ENCODE measurements around the gene MTERF1. TPM values are rescaled to one million over a fixed set of nuclear protein-coding genes. Genes with fewer than 3 reads are reported as not detected.

The MTERF1 gene
- 18.6 and 19.5 TPM in 2 replicates for total RNA-seq
- long read RNA-seq, transcript MTERF1-204 (2 exons, 720 nt): minor isoform, 14 of 138 reads
- long read RNA-seq, transcript MTERF1-205 (3 exons, 554 nt): minor isoform, 8 of 138 reads
- long read RNA-seq, transcript MTERF1-201 (3 exons, 1,997 nt): major isoform, 88 of 138 reads
- long read RNA-seq, partial matches to known transcripts: 3 of 138 reads
- long read RNA-seq, other reads (novel, unspliced or antisense): 20 of 138 reads

- Mint-ChIP-seq H3K4me3 (ENCODE audit: low read depth) (peak within 1 kb of the TSS; percentile 97), H3K36me3 (ENCODE audit: insufficient read depth) (peaks cover 10% of the 10 kb centered on the region)
- DNase-seq (ENCODE audit: low spot score, unreplicated experiment): peak; percentile 89
These were observed at the start of gene MTERF1 for GRCh38 chr7:91880413-91881241. Gene MTERF1, minus strand, starts transcription at chr7:91880702. Its CDS starts 619 bp downstream, at chr7:91880083.

GRCh38 chr7:91929463-91929862, 49.0 kb upstream of the MTERF1 start:
- Mint-ChIP-seq H3K36me3 (ENCODE audit: insufficient read depth) (no peaks in the 10 kb centered on the region), H3K4me3 (ENCODE audit: low read depth) (no peak overlapping the region), H3K27me3 (peaks cover 3% of the 10 kb centered on the region), H3K27ac (no peak overlapping the region), H3K9me3 (ENCODE audit: low read depth) (peaks cover 4% of the 10 kb centered on the region), H3K4me1 (ENCODE audit: low read depth) (no peaks in the 10 kb centered on the region)
- no peak for TF ChIP-seq CTCF (IDR thresholded peaks at IDR 0.05; ENCODE audit: unreplicated experiment)
- DNase-seq (ENCODE audit: low spot score, unreplicated experiment): no peak

More at GRCh38 chr7:91880413-91881241, at the start of gene MTERF1:
- Mint-ChIP-seq H3K9me3 (ENCODE audit: low read depth) (peaks cover 2% of the 10 kb centered on the region), H3K27me3 (no peaks in the 10 kb centered on the region), H3K4me1 (ENCODE audit: low read depth) (peaks cover 20% of the 10 kb centered on the region), H3K27ac (peak within 1 kb of the TSS; percentile 95)
- peak; percentile 93 for TF ChIP-seq CTCF (IDR thresholded peaks at IDR 0.05; ENCODE audit: unreplicated experiment)

GRCh38 chr7:91927912-91928311, 47.4 kb upstream of the MTERF1 start:
- H3K27ac Mint-ChIP-seq: no peak overlapping the region
- peaks cover 3% of the 10 kb centered on the region for H3K27me3 Mint-ChIP-seq
- TF ChIP-seq CTCF (IDR thresholded peaks at IDR 0.05; ENCODE audit: unreplicated experiment): no peak
- no peak overlapping the region for H3K4me3 Mint-ChIP-seq (ENCODE audit: low read depth)
- H3K9me3 Mint-ChIP-seq (ENCODE audit: low read depth): peaks cover 4% of the 10 kb centered on the region
- DNase-seq (ENCODE audit: low spot score, unreplicated experiment): no peak
- H3K36me3 Mint-ChIP-seq (ENCODE audit: insufficient read depth): no peaks in the 10 kb centered on the region
- no peaks in the 10 kb centered on the region for H3K4me1 Mint-ChIP-seq (ENCODE audit: low read depth)

- no peaks in the 10 kb centered on the region for H3K36me3 Mint-ChIP-seq (ENCODE audit: insufficient read depth)
- H3K27me3 Mint-ChIP-seq: peaks cover 3% of the 10 kb centered on the region
- H3K27ac Mint-ChIP-seq: no peak overlapping the region
- H3K4me1 Mint-ChIP-seq (ENCODE audit: low read depth): peaks cover 6% of the 10 kb centered on the region
- no peak overlapping the region for H3K4me3 Mint-ChIP-seq (ENCODE audit: low read depth)
- no peak for DNase-seq (ENCODE audit: low spot score, unreplicated experiment)
- H3K9me3 Mint-ChIP-seq (ENCODE audit: low read depth): peaks cover 4% of the 10 kb centered on the region
- TF ChIP-seq CTCF (IDR thresholded peaks at IDR 0.05; ENCODE audit: unreplicated experiment): no peak
These were observed 42.4 kb upstream of the MTERF1 start for GRCh38 chr7:91922857-91923256.

GRCh38 chr7:91918356-91918755, 37.9 kb upstream of the MTERF1 start:
- Mint-ChIP-seq H3K27me3 (no peaks in the 10 kb centered on the region), H3K4me1 (ENCODE audit: low read depth) (peaks cover 6% of the 10 kb centered on the region), H3K4me3 (ENCODE audit: low read depth) (no peak overlapping the region), H3K36me3 (ENCODE audit: insufficient read depth) (no peaks in the 10 kb centered on the region), H3K9me3 (ENCODE audit: low read depth) (no peaks in the 10 kb centered on the region), H3K27ac (no peak overlapping the region)
- DNase-seq (ENCODE audit: low spot score, unreplicated experiment): no peak
- TF ChIP-seq CTCF (IDR thresholded peaks at IDR 0.05; ENCODE audit: unreplicated experiment): no peak

Data from progenitor cell of endocrine pancreas (in vitro differentiated cells).